A549 (cell line): ENCODE measurements around the gene GDNF. TPM values are rescaled to one million over a fixed set of nuclear protein-coding genes. Genes with fewer than 3 reads are reported as not detected.

Source experiments
- ATAC-seq, 2 experiments: fragments of 200-7000 bp in 1 of 2; fragments of >200 bp in 1 of 2; cut with Nextera tagmentation in 1 of 2; cut with Tn5 transposase in 1 of 2; 3 replicates each; pipeline versions ENCODE4 v1.8.0 to v1.9.1; 2018 to 2020; ENCODE audit warnings: mild to moderate bottlenecking in 1 of 2, moderate library complexity in 1 of 2
- CTCF ChIA-PET: fragments of 300-600 bp; sonication (Branson Sonifier 250); formaldehyde crosslinking; extraction: SDS; loops from one replicate; lab custom pipeline; 2021; ENCODE audit warnings: antibody characterized with exemption, inconsistent platforms; lab: Yijun Ruan, JAX
- POLR2A ChIA-PET: fragments of 350-600 bp; formaldehyde crosslinking; extraction: SDS; loops from one replicate; lab custom pipeline; 2021; ENCODE audit warnings: antibody characterized with exemption, inconsistent platforms; lab: Yijun Ruan, JAX
- DNase-seq, 2 experiments: peaks; one replicate each; pipeline versions ENCODE4 v3.0.0 to v3.0.0-alpha.2; 2011 to 2016; ENCODE audit warnings: low read depth in 1 of 2, low spot score in 1 of 2
- FAIRE-seq: peaks from 2 replicates; lab custom pipeline; 2011; peaks lifted over from hg19 to GRCh38; lab: Jason Lieb, UNC
- H3K27ac ChIP-seq, 2 experiments: fragments of >200 bp; sonication (Bioruptor Twin); formaldehyde crosslinking; 3 replicates each; pipeline ENCODE4 v1.5.1; 2016 to 2017
- H3K4me1 ChIP-seq: fragments of >200 bp; sonication (Bioruptor Twin); formaldehyde crosslinking; 3 replicates; pipeline ENCODE4 v1.6.1; 2016
- H3K4me2 ChIP-seq: fragments of >200 bp; sonication (Bioruptor Twin); formaldehyde crosslinking; 3 replicates; pipeline ENCODE4 v1.6.1; 2016
- H3K4me3 ChIP-seq: fragments of >200 bp; sonication (Bioruptor Twin); formaldehyde crosslinking; 3 replicates; pipeline ENCODE4 v1.5.1; 2016
- H3K9me3 ChIP-seq: fragments of >200 bp; sonication (Bioruptor Twin); formaldehyde crosslinking; 3 replicates; pipeline ENCODE4 v1.6.1; 2016
- CEBPB ChIP-seq, 2 experiments: fragments of >200 bp in 1 of 2; sonication (Bioruptor Twin) in 1 of 2; formaldehyde crosslinking in 1 of 2; IDR thresholded peaks; 2 replicates each; pipeline ENCODE4 v1.6.1; 2012 to 2016
- CHD2 ChIP-seq: fragments of 150-350 bp; IDR thresholded peaks from 2 replicates; pipeline ENCODE4 v1.6.1; 2014; ENCODE audit warnings: low read length; ENCODE audit not compliant: partially characterized antibody
- CHD4 ChIP-seq: fragments of 200-600 bp; sonication (generic); IDR thresholded peaks from 2 replicates; pipeline ENCODE4 v1.6.1; 2016; ENCODE audit warnings: antibody characterized with exemption, mild to moderate bottlenecking, borderline replicate concordance
- EHMT2 ChIP-seq: fragments of 200-600 bp; sonication (generic); IDR thresholded peaks from 2 replicates; pipeline ENCODE4 v1.6.1; 2016; ENCODE audit warnings: antibody characterized with exemption, low read depth, mild to moderate bottlenecking, moderate library complexity
- FOXS1 ChIP-seq: fragments of 250-450 bp; sonication (Bioruptor Pico); IDR thresholded peaks from 2 replicates; pipeline ENCODE4 v1.5.0; 2020; ENCODE audit warnings: mild to moderate bottlenecking, moderate library complexity
- HMGXB4 ChIP-seq: fragments of 250-450 bp; sonication (Bioruptor Pico); IDR thresholded peaks from 2 replicates; pipeline ENCODE4 v1.5.0; 2021; ENCODE audit warnings: mild to moderate bottlenecking, moderate library complexity, borderline replicate concordance
- HOXB5 ChIP-seq: fragments of 250-450 bp; sonication (Bioruptor Pico); IDR thresholded peaks from 2 replicates; pipeline ENCODE4 v1.5.0; 2020; ENCODE audit warnings: mild to moderate bottlenecking, moderate library complexity
- JUN ChIP-seq, 2 experiments: fragments of >200 bp; sonication (Bioruptor Twin); formaldehyde crosslinking; IDR thresholded peaks; 2 replicates in 1 of 2; 3 replicates in 1 of 2; pipeline ENCODE4 v1.6.1; 2016 to 2017
- KDM5A ChIP-seq: fragments of 200-600 bp; sonication (generic); IDR thresholded peaks from 2 replicates; pipeline ENCODE4 v1.6.1; 2016; ENCODE audit warnings: antibody characterized with exemption, mild to moderate bottlenecking
- MAX ChIP-seq: IDR thresholded peaks from 2 replicates; pipeline ENCODE4 v1.6.1; 2012
- NR3C1 ChIP-seq: fragments of >200 bp; sonication (Bioruptor Twin); formaldehyde crosslinking; IDR thresholded peaks from 3 replicates; pipeline ENCODE4 v1.6.1; 2017
- PBX3 ChIP-seq: IDR thresholded peaks from 2 replicates; pipeline ENCODE4 v1.6.1; 2012
- RAD21 ChIP-seq, 2 experiments: fragments of >200 bp in 1 of 2; sonication (Bioruptor Twin) in 1 of 2; formaldehyde crosslinking in 1 of 2; IDR thresholded peaks in 1 of 2; conservative IDR thresholded peaks in 1 of 2; 2 replicates in 1 of 2; 3 replicates in 1 of 2; pipeline ENCODE4 v1.6.1; 2012 to 2018; ENCODE audit warnings: inconsistent platforms in 1 of 2
- RCOR1 ChIP-seq: fragments of 150-350 bp; IDR thresholded peaks from 2 replicates; pipeline ENCODE4 v1.6.1; 2014; ENCODE audit warnings: antibody characterized with exemption, low read length, low read depth
- RFX5 ChIP-seq: fragments of 450-650 bp; IDR thresholded peaks from 2 replicates; pipeline ENCODE4 v1.7.1; 2014; ENCODE audit warnings: antibody characterized with exemption, mild to moderate bottlenecking, moderate library complexity
- SMC3 ChIP-seq: fragments of >200 bp; sonication (Bioruptor Twin); formaldehyde crosslinking; IDR thresholded peaks from 3 replicates; pipeline ENCODE4 v1.6.1; 2018; ENCODE audit warnings: inconsistent platforms
- SREBF2 ChIP-seq: fragments of 450-650 bp; IDR thresholded peaks from 2 replicates; pipeline ENCODE4 v1.6.1; 2014; ENCODE audit warnings: mild to moderate bottlenecking, moderate library complexity
- TFCP2L1 ChIP-seq: fragments of 250-450 bp; sonication (Bioruptor Pico); IDR thresholded peaks from 2 replicates; pipeline ENCODE4 v1.5.0; 2021; ENCODE audit warnings: mild to moderate bottlenecking
- TP53 ChIP-seq: fragments of 250-450 bp; sonication (Bioruptor Pico); IDR thresholded peaks from 2 replicates; pipeline ENCODE4 v1.5.0; 2021; ENCODE audit warnings: mild to moderate bottlenecking, moderate library complexity
- USF2 ChIP-seq: fragments of 450-650 bp; IDR thresholded peaks from 2 replicates; pipeline ENCODE4 v1.6.1; 2014; ENCODE audit warnings: antibody characterized with exemption
- ZFP36 ChIP-seq: fragments of 450-650 bp; IDR thresholded peaks from 2 replicates; pipeline ENCODE4 v1.6.1; 2014; ENCODE audit warnings: borderline replicate concordance; ENCODE audit not compliant: partially characterized antibody
- WGBS: methylation state at CpG from one replicate; pipeline ENCODE4 v1.1.6; 2017; ENCODE audit errors: missing lambda C conversion rate; 5-methylcytosine and 5-hydroxymethylcytosine counted together
- polyA plus RNA-seq, 4 experiments: library from polyadenylated mRNA; depleted of rRNA in 3 of 4; stranded (reverse); fragments of >200 nt; fragmentation: RNase III in 1 of 4; extraction: RNeasy Plus Mini Kit Qiagen cat#74134 plus additional on column Dnase treatment in 1 of 4; gene quantifications; 2 replicates in 3 of 4; 3 replicates in 1 of 4; pipeline ENCODE4 v1.2.3, GENCODE V29; 2011 to 2017

GDNF gene
- polyA plus RNA-seq, 2 of the 4 experiments (the other 2 are of a cell fraction), result 0.01 TPM; not detected in 1

- no peak for TF ChIP-seq ZFP36
- no peak for TF ChIP-seq CHD2
- TF ChIP-seq RAD21 (conservative IDR thresholded peaks at IDR 0.05 in 1 of 2, IDR thresholded peaks at IDR 0.05 in 1 of 2), result no peak
- no peak for TF ChIP-seq SREBF2
- Histone ChIP-seq H3K9me3 (no peaks in the 10 kb centered on the region), H3K4me3 (no peak overlapping the region), H3K27ac (no peak overlapping the region), H3K4me1 (peaks cover 7% of the 10 kb centered on the region; the same call in 2 of the 3 replicates), H3K4me2 (no peak overlapping the region)
- DNase-seq, result no peak
- POLR2A ChIA-PET, result no interaction called here
- CTCF ChIA-PET, result interaction anchor here (2.3 kb wide), 1 partner anchor 11 kb away, joined by 7 read pairs; no protein-coding TSS in a partner anchor
- FAIRE-seq, result no peak
- 67% methylated on average over 4 of the region's 4 CpGs for whole genome bisulfite sequencing
- no peak for ATAC-seq
These were observed 7.0 kb upstream of the GDNF start for GRCh38 chr5:37846786-37847310.

GRCh38 chr5:37844009-37844408 is 4.2 kb upstream of the GDNF start:
- FAIRE-seq, result no peak
- CTCF ChIA-PET, result interaction anchor here (0.9 to 1.5 kb wide), 3 partner anchors 12 to 348 kb away, joined by 3 read pairs; no protein-coding TSS in a partner anchor
- H3K4me1 ChIP-seq, result peaks cover 12% of the 10 kb centered on the region
- ATAC-seq, result no peak
- no peaks in the 10 kb centered on the region for H3K9me3 ChIP-seq
- POLR2A ChIA-PET, result no interaction called here
- DNase-seq, result no peak
- 24% methylated on average over 6 of the region's 6 CpGs for WGBS
- no peak overlapping the region for H3K4me3 ChIP-seq
- H3K27ac ChIP-seq, result no peak overlapping the region
- no peak overlapping the region for H3K4me2 ChIP-seq
- TF ChIP-seq RCOR1 (no peak), CEBPB (IDR thresholded peaks at IDR 0.05) (no peak), RFX5 (no peak), TFCP2L1 (CRISPR knock-in tag) (no peak), NR3C1 (no peak), HMGXB4 (CRISPR knock-in tag) (no peak), MAX (no peak), PBX3 (no peak), EHMT2 (no peak)

- no peak for ATAC-seq
- ChIA-PET CTCF (interaction anchor here (1.3 to 4.1 kb wide), 2 partner anchors 350 to 429 kb away, joined by 5 to 28 read pairs; no protein-coding TSS in a partner anchor), POLR2A (no interaction called here)
- Histone ChIP-seq H3K4me3 (no peak overlapping the region), H3K4me2 (no peak overlapping the region), H3K9me3 (no peaks in the 10 kb centered on the region), H3K4me1 (peaks cover 18% of the 10 kb centered on the region), H3K27ac (no peak overlapping the region)
- no peak for TF ChIP-seq NR3C1
- no peak for TF ChIP-seq USF2
- TF ChIP-seq JUN (IDR thresholded peaks at IDR 0.05), result no peak
- TF ChIP-seq TP53 (CRISPR knock-in tag), result no peak
- no peak for TF ChIP-seq MAX
- TF ChIP-seq CHD4, result no peak
- TF ChIP-seq FOXS1 (CRISPR knock-in tag), result no peak
- no peak for TF ChIP-seq KDM5A
- no peak for TF ChIP-seq HOXB5 (CRISPR knock-in tag)
- no peak for TF ChIP-seq SMC3
- no peak for DNase-seq
- 81% methylated on average over 10 of the region's 10 CpGs for WGBS
- FAIRE-seq, result no peak
These were observed 2.2 kb upstream of the GDNF start for GRCh38 chr5:37842048-37842447.
